ENCODE results near the gene TMBIM1. TPM values are rescaled to one million over a fixed set of nuclear protein-coding genes. Genes with fewer than 3 reads are reported as not detected.

The TMBIM1 gene
- polyA plus RNA-seq, 1 of the 3 experiments (the other 2 are of a cell fraction), result 7.8 TPM

GRCh38 chr2:218323526-218324472 is 31.5 kb upstream of the TMBIM1 start:
- no peak for DNase-seq
- TF ChIP-seq RXRA (IDR thresholded peaks at IDR 0.05; ENCODE audit: borderline replicate concordance, low read depth) (0 out of 2 replicates have a peak, but pooled peaks have one; percentile 22), NFIC (IDR thresholded peaks at IDR 0.05; ENCODE audit: borderline replicate concordance) (peak; percentile 45; the same call in 1 of the 2 replicates), PBX3 (IDR thresholded peaks at IDR 0.05) (peak; percentile 47; the same call in 1 of the 2 replicates), CHD2 (IDR thresholded peaks at IDR 0.05; ENCODE audit: low read length, partially characterized antibody) (peak; percentile 11), MEF2A (IDR thresholded peaks at IDR 0.05; ENCODE audit: borderline replicate concordance, low read depth) (no peak)
- no peaks in the 10 kb centered on the region for H3K27me3 ChIP-seq (ENCODE audit: insufficient read depth)
- H3K27ac ChIP-seq (ENCODE audit: low read depth in 2 of 2, low read length in 1 of 2), result peak overlapping the region; percentile 29 to 72; a peak in 3 of 4 replicates
- H3K4me2 ChIP-seq, result peak overlapping the region; percentile 84
- H2AFZ ChIP-seq (ENCODE audit: low read depth), result peak overlapping the region; percentile 82; the same call in 1 of the 2 replicates
- peak overlapping the region; percentile 50 for H3K9ac ChIP-seq
- CTCF ChIA-PET, result interaction anchor here (1.4 to 2.8 kb wide), 3 partner anchors 22 to 193 kb away, joined by 3 to 14 read pairs (median 9); no protein-coding TSS in a partner anchor
- H3K4me1 ChIP-seq (ENCODE audit: control insufficient read depth in 1 of 2, insufficient read depth in 2 of 2, low read depth in 1 of 2, low read length in 1 of 2), result peaks cover 7 to 19% of the 10 kb centered on the region in 2 experiments; a peak in 2 of 4 replicates
- H3K9me2 ChIP-seq, result no peaks in the 10 kb centered on the region
- H3F3A ChIP-seq (replicated peaks; ENCODE audit: insufficient read depth), result no peaks in the 10 kb centered on the region
- H3K79me2 ChIP-seq (ENCODE audit: insufficient read depth), result no peaks in the 10 kb centered on the region
- WGBS (ENCODE audit: low lambda C conversion rate), result 5% methylated on average over 24 of the region's 24 CpGs
- peak overlapping the region; percentile 65 to 71 for H3K4me3 ChIP-seq (ENCODE audit: low read depth in 2 of 2, low read length in 1 of 2)
- POLR2A ChIA-PET, result interaction anchor here (0.6 to 1.0 kb wide), 2 partner anchors 72 to 284 kb away, joined by 3 to 4 read pairs; partner anchors contain the start of gene PLCD4
- no peaks in the 10 kb centered on the region for H3K36me3 ChIP-seq (replicated peaks in 1 of 2; ENCODE audit: control insufficient read depth in 1 of 2, insufficient read depth in 2 of 2, low read length in 1 of 2)
- H3K9me3 ChIP-seq, result no peaks in the 10 kb centered on the region
- H4K20me1 ChIP-seq (ENCODE audit: insufficient read depth), result no peaks in the 10 kb centered on the region

GRCh38 chr2:218322768-218323525 is 30.6 kb upstream of the TMBIM1 start:
- Histone ChIP-seq H3K9me2 (no peaks in the 10 kb centered on the region), H3K4me2 (peak overlapping the region; percentile 84), H4K20me1 (ENCODE audit: insufficient read depth) (no peaks in the 10 kb centered on the region), H2AFZ (ENCODE audit: low read depth) (peak overlapping the region; percentile 82), H3F3A (replicated peaks; ENCODE audit: insufficient read depth) (no peaks in the 10 kb centered on the region), H3K79me2 (ENCODE audit: insufficient read depth) (no peaks in the 10 kb centered on the region), H3K9me3 (no peaks in the 10 kb centered on the region), H3K4me1 (ENCODE audit: control insufficient read depth in 1 of 2, insufficient read depth in 2 of 2, low read depth in 1 of 2, low read length in 1 of 2) (peaks cover 7 to 19% of the 10 kb centered on the region in 2 experiments; a peak in 2 of 4 replicates), H3K27me3 (ENCODE audit: insufficient read depth) (no peaks in the 10 kb centered on the region), H3K4me3 (ENCODE audit: low read depth in 2 of 2, low read length in 1 of 2) (peak overlapping the region; percentile 65 to 71), H3K27ac (ENCODE audit: low read depth in 2 of 2, low read length in 1 of 2) (peak overlapping the region; percentile 29 to 72; a peak in 3 of 4 replicates), H3K36me3 (replicated peaks in 1 of 2; ENCODE audit: control insufficient read depth in 1 of 2, insufficient read depth in 2 of 2, low read length in 1 of 2) (no peaks in the 10 kb centered on the region), H3K9ac (peak overlapping the region; percentile 50)
- ChIA-PET POLR2A (interaction anchor here (1.0 kb wide), 2 partner anchors 35 to 285 kb away, joined by 3 to 4 read pairs; partner anchors contain the start of gene PLCD4), CTCF (interaction anchor here (1.0 to 2.8 kb wide), 7 partner anchors 21 to 194 kb away, joined by 3 to 14 read pairs (median 5); partner anchors contain the start of gene CATIP)
- 0 out of 2 replicates have a peak, but pooled peaks have one; percentile 46 for TF ChIP-seq MXI1 (IDR thresholded peaks at IDR 0.05; ENCODE audit: low read depth, low read length)
- no peak for TF ChIP-seq TCF12 (IDR thresholded peaks at IDR 0.05)
- TF ChIP-seq NFIC (IDR thresholded peaks at IDR 0.05; ENCODE audit: borderline replicate concordance), result peak; percentile 83
- peak; percentile 46; the same call in 1 of the 2 replicates for TF ChIP-seq NRF1 (IDR thresholded peaks at IDR 0.05; ENCODE audit: low read depth, low read length)
- DNase-seq, result peak; percentile 97
- WGBS (ENCODE audit: low lambda C conversion rate), result 2% methylated on average over 27 of the region's 69 CpGs
